Mammary epithelial cell (primary cell): ENCODE data around the gene FMN1.

Source experiments
- EZH2 ChIP-seq: IDR thresholded peaks from 2 replicates; pipeline ENCODE4 v1.6.1; 2012; ENCODE audit warnings: low read length, inconsistent platforms, borderline replicate concordance
- TF ChIP-seq, protein P1 (sequence below), 2 donors: IDR thresholded peaks in 1 of 2; conservative IDR thresholded peaks in 1 of 2; 2 replicates each; pipeline ENCODE4 v1.5.1; 2011 to 2012; ENCODE audit warnings: inconsistent platforms in 2 of 2, low read length in 2 of 2, mild to moderate bottlenecking in 2 of 2, control low read depth in 1 of 2, low read depth in 1 of 2; ENCODE audit not compliant: insufficient read depth in 1 of 2; ENCODE audit errors: extremely low read depth in 1 of 2

DNA sequence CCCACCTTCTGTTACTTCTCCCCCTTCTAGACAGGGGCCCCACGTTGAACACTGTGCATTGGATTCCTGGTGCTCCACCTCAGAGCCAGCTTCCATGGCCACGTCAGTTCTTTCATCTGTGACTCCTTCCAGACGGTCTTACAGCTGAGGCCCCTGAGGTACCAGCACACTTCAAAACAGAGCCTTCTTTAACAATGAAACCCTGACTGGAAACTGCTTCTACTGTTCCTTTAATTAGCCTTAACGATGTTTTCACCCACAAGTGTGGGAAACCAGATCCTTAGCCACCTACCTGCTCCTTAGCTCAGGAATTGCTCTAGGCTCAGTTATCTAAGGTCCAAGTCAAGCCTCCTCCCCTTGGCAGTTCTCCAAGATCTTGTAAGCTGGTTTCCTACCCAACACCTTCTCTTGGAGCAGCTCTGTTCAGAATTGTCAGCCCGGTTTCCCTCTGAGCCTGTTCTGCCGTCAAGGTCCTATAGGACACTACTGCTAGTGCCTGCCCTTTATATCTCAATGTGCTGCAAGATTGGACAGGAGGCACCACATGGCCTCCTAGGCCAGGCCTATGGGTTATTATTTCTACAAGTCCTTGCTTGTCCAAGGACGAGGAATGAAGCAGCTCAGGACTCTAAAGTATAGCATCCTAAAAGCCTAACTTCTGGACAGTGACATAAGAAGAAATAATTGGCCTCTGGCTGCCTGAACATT, 80.7 kb downstream of the FMN1 start:
- no peak for TF ChIP-seq EZH2
- TF ChIP-seq, protein P1, sequence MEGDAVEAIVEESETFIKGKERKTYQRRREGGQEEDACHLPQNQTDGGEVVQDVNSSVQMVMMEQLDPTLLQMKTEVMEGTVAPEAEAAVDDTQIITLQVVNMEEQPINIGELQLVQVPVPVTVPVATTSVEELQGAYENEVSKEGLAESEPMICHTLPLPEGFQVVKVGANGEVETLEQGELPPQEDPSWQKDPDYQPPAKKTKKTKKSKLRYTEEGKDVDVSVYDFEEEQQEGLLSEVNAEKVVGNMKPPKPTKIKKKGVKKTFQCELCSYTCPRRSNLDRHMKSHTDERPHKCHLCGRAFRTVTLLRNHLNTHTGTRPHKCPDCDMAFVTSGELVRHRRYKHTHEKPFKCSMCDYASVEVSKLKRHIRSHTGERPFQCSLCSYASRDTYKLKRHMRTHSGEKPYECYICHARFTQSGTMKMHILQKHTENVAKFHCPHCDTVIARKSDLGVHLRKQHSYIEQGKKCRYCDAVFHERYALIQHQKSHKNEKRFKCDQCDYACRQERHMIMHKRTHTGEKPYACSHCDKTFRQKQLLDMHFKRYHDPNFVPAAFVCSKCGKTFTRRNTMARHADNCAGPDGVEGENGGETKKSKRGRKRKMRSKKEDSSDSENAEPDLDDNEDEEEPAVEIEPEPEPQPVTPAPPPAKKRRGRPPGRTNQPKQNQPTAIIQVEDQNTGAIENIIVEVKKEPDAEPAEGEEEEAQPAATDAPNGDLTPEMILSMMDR (conservative IDR thresholded peaks at IDR 0.05 in 1 of 2, IDR thresholded peaks at IDR 0.05 in 1 of 2; ENCODE audit: extremely low read depth in 1 of 2, insufficient read depth in 1 of 2, low read depth in 1 of 2, low read length in 2 of 2), result no peak
